Measurements from ENCODE around the gene RNASE12.
"Not testable (repeated sequence)": the region's sequence is repeated elsewhere in the genome, so short reads cannot be mapped to it uniquely, and the experiment has no call there.

RNASE12 gene

DNA sequence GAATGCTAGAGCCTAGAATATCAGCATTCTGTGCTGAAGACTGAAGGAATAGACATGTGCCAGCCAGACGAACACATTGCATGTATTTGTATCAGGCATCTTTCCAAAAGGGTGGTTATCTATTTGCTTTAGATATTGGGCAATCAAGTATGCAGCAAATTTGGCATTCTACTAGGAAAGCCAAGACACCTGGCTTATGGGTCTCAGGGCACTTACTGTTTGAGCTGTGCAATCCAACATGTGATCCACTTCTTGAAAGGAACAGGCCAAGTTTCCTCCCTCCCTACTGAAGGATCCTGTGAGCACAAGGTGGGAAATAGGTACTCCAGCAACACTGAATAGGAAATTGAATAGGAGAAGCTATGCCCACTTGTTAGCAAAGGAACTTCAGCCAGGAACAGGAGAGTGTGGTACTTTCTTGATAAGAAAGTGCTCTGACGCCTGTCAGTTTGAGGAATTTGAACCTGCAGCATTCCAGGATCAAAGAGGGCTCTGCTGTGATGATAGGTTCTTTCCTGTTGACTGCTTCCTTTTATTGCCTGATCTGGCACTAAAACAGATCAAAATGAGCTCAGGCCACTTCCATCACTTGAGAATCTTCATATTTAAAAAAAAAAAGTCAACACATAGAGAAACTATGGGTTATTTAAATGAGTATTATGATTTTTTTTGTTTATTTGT, 29.8 kb upstream of the RNASE12 start:
- no peak for TF ChIP-seq ZFX (IDR thresholded peaks at IDR 0.05)
- TF ChIP-seq, protein P1, sequence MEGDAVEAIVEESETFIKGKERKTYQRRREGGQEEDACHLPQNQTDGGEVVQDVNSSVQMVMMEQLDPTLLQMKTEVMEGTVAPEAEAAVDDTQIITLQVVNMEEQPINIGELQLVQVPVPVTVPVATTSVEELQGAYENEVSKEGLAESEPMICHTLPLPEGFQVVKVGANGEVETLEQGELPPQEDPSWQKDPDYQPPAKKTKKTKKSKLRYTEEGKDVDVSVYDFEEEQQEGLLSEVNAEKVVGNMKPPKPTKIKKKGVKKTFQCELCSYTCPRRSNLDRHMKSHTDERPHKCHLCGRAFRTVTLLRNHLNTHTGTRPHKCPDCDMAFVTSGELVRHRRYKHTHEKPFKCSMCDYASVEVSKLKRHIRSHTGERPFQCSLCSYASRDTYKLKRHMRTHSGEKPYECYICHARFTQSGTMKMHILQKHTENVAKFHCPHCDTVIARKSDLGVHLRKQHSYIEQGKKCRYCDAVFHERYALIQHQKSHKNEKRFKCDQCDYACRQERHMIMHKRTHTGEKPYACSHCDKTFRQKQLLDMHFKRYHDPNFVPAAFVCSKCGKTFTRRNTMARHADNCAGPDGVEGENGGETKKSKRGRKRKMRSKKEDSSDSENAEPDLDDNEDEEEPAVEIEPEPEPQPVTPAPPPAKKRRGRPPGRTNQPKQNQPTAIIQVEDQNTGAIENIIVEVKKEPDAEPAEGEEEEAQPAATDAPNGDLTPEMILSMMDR (conservative IDR thresholded peaks at IDR 0.05): no peak

DNA sequence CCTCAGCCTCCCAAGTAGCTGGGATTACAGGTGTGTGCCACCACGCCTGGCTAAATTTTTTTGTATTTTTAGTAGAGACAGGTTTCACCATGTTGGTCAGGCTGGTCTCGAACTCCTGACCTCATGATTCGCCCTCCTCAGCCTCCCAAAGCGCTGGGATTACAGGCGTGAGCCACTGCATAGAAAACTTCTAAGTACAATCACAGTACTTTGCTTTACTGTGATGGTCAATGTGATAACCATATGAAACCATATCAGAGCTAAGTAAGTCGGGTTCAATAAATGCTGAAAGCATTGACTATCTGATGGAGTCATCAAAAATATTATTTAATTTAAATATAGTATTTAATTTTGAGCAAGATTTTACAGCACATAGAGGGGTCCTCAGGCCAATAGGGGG, 28.5 kb upstream of the RNASE12 start:
- H3K27ac ChIP-seq: not testable (repeated sequence)

More for the DNA sequence above, 29.8 kb upstream of the RNASE12 start:
- H3K27ac ChIP-seq: no peak overlapping the region

DNA sequence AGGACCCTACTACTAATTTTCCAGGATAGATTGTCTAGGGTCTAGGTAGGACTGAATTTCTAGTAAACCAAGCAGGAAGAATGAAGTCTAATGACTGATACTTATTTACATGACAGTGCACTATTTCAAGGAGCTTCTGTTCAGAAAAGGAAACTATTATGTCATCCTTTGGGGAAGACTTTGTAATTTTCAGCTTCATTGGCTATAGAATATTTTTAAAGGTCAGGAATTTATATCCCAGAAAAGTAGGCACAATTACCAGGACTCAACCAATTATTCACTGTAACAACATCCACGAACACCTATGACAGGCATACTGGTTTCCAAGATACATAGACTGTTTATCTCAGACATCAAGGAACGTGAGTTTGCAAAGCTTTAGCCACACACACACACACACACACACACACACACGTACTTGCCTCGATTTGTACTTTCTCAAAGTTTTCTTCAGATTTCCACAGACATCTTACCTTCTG, 27.1 kb upstream of the RNASE12 start:
- no peak overlapping the region for H3K27ac ChIP-seq
- TF ChIP-seq, protein P1 (conservative IDR thresholded peaks at IDR 0.05): no peak
- TF ChIP-seq ZFX (IDR thresholded peaks at IDR 0.05): no peak

DNA sequence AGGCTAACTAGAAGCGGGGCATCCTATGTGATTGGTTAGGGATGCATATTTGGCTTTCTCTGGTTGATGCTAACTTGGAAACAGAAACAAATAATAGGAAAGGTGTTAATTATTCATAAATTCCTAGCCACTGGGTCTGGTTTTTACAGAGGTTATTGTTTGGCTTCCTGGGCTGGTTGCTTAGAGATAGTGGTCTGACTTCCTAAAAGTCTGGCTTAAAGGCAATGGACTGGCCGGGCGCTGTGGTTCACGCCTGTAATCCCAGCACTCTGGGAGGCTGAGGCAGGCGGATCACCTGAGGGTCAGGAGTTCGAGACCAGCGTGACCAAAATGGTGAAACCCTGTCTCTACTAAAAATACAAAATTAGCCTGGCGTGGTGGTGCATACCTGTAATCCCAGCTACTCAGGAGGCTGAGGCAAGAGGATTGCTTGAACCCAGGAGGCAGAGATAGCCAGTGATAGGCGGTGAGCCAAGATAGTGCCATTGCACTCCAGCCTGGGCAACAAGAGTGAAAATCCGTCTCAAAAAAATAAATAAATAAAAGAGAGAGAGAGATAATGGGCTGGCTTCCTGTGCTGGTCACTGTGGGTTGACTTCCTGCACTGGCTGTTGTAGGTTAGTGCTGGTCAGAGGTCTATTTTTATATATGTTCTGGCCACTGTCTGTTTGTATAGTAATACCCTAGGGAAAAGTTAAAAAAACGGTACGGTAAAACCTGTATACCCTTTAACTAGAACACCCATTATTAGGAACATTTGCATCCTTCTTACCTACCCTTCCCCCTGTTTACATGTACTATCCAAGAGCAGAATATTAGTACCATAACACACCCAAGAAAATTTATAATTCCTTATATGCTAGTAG, 26.2 kb upstream of the RNASE12 start:
- no peak overlapping the region for H3K27ac ChIP-seq
- TF ChIP-seq ZFX (IDR thresholded peaks at IDR 0.05): no peak
- TF ChIP-seq, protein P1 (conservative IDR thresholded peaks at IDR 0.05): no peak

DNA sequence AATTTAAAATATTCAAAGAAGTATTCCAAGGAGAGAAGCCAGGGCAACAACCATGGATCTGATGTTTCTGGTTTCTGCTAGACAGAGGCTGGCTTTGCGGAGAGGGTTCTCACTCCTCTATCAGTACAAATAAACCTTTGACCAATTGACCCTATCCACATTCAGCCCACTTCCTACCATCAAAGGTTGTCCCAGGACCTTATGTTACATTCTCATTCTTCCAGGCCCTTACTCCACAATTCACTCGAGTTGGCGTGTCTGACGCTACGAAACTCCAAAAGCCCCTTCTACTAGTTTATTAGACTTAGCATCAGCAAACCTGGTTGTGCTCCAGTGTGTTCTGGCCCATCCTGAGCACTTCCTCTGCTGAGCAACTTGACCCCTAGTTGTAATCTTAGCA, 24.8 kb upstream of the RNASE12 start:
- no peak overlapping the region for H3K27ac ChIP-seq
- TF ChIP-seq, protein P1 (conservative IDR thresholded peaks at IDR 0.05): no peak
- TF ChIP-seq ZFX (IDR thresholded peaks at IDR 0.05): no peak

DNA sequence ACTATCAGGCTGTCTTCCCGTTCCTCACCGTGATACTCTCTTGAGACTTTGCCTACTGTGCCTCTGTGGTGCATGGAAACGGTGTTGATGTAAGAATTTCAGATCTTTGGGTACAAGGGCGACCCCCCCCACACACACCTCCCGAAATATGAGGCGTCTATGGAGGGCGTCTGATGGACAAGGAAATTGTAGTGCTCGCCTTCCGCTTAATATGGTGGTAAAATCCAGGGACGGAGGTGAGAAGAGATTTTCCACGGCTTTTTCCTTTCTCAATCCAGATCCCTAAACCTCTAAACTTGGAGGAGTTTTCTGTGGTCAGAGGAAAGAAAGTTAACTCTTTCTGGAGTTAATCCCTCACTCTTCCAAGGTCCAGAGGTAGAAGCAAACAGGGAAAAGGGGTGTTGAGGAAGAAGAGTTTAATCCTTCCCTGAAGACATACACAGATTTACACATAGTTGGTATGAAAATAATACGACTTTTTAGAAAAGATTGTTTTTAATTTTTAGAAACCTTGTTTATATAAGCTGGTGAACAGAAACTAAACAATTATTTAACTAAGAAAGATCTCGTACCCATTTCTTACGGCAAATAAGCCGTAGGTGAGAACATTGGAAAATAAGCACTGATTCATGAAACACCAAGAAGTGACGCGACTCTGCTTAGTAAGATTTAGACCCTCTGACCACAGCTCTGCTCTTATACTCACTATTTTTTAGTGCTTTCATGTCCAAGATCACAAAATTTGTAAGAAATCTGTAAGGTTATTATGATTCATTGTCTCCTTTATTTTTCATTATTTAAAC, 23.1 kb upstream of the RNASE12 start:
- TF ChIP-seq, protein P1 (conservative IDR thresholded peaks at IDR 0.05): no peak
- TF ChIP-seq ZFX (IDR thresholded peaks at IDR 0.05): no peak
- H3K27ac ChIP-seq: peak overlapping the region; percentile 31; the same call in 1 of the 2 replicates
